SK-N-MC (cell line): ENCODE measurements around the gene PLXDC2.
"Not testable (repeated sequence)": the region's sequence is repeated elsewhere in the genome, so short reads cannot be mapped to it uniquely, and the experiment has no call there.

Source experiments
- DNase-seq: peaks from one replicate; pipeline ENCODE4 v3.0.0-alpha.2; 2011; ENCODE audit warnings: low read depth, low spot score
- H3K27ac ChIP-seq: fragments of 200-600 bp; sonication (generic); 2 replicates; pipeline ENCODE4 v1.5.1; 2016; ENCODE audit warnings: mixed run types
- H3K36me3 ChIP-seq: fragments of 200-600 bp; sonication (generic); 2 replicates; pipeline ENCODE4 v1.6.1; 2017; ENCODE audit warnings: antibody characterized with exemption, low read length, mixed read lengths; ENCODE audit not compliant: insufficient read depth
- H3K4me3 ChIP-seq: fragments of 200-600 bp; sonication (generic); 2 replicates; pipeline ENCODE4 v1.5.1; 2016
- H3K9ac ChIP-seq: fragments of 200-600 bp; sonication (generic); 2 replicates; pipeline ENCODE4 v1.8.0; 2017; ENCODE audit warnings: mixed run types, mixed read lengths; ENCODE audit not compliant: insufficient read length
- H3K9me3 ChIP-seq: fragments of 200-600 bp; sonication (generic); 2 replicates; pipeline ENCODE4 v1.6.1; 2017; ENCODE audit warnings: low read depth, mild to moderate bottlenecking, antibody characterized with exemption, low read length, moderate library complexity, mixed read lengths
- EZH2 ChIP-seq: fragments of 200-600 bp; sonication (generic); IDR thresholded peaks from one replicate; pipeline ENCODE4 v1.6.1; 2017; ENCODE audit warnings: antibody characterized with exemption
- FOXP2 ChIP-seq: optimal IDR thresholded peaks from 2 replicates; pipeline ENCODE3; 2011; ENCODE audit warnings: mild to moderate bottlenecking, moderate library complexity; ENCODE audit not compliant: insufficient read depth; ENCODE audit errors: extremely low read length, control extremely low read depth
- POLR2AphosphoS5 ChIP-seq: IDR thresholded peaks from 2 replicates; pipeline ENCODE4 v1.6.1; 2012; ENCODE audit warnings: mild to moderate bottlenecking, low read depth, low read length, borderline replicate concordance

PLXDC2 gene

DNA sequence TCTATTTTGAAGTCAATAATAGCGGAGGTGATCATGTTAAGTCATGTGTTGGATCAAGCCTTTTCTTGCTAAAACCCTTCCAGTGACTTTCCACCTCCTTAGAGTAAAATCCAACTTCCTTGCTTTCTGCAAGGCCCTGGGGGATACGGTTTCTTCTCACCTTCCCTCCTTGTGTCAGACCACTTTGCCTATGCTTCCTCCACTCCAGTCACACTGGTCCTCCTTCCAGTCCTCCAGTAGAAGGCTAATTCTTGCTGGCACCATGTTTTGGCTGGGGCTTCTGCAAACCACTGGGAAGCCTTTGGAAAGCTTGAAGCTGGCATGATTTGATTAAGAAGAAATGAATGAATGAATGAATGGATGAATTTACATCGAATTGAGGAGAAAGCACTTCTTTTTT lies 169.5 kb downstream of the PLXDC2 start:
- no peak for TF ChIP-seq POLR2AphosphoS5
- Histone ChIP-seq H3K9me3 (no peaks in the 10 kb centered on the region), H3K36me3 (no peaks in the 10 kb centered on the region), H3K27ac (no peak overlapping the region), H3K9ac (no peak overlapping the region), H3K4me3 (no peak overlapping the region)
- DNase-seq: no peak

DNA sequence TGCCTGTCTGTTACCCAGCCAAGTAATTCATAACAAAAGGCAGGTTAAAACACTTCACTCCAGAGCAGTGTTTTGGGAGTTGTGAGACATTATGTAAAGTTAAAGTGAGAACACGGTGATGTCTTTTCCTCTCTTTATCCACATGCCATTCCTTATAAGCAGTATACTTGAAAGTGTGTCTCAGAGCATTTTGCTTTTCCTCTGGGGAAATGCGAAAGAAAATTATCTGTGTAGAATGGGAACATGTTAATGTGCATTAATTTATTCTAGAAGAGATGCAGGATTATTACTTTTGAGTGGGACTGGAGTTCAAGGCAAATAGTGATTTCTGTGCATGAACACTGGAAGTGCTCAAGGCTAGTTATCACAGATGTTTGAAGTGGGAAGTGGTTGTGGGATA lies 170.4 kb downstream of the PLXDC2 start:
- Histone ChIP-seq H3K9me3 (no peaks in the 10 kb centered on the region), H3K36me3 (no peaks in the 10 kb centered on the region), H3K27ac (no peak overlapping the region; the same call in 1 of the 2 replicates), H3K9ac (no peak overlapping the region), H3K4me3 (no peak overlapping the region)
- DNase-seq: no peak
- TF ChIP-seq EZH2 (no peak), FOXP2 (no peak), POLR2AphosphoS5 (no peak)

DNA sequence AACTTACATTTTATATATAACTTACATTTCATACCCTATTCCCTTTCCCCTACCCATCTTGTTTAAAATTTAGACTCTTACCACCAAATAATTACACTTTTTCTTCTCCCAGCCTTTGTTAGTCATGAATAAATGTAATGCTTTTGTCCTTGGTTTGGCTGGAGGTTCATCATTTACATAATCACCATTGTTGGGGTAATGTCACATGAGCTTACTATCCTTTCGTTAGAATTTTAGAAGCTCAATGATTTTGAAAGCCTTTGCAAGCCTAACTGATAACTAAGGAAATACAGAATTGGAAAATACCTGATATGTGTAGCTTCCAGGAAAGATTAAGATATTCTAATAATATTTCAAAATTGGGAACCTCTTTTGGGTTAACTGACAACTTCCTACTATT lies 171.7 kb downstream of the PLXDC2 start:
- TF ChIP-seq POLR2AphosphoS5: no peak
- no peak for TF ChIP-seq EZH2
- TF ChIP-seq FOXP2: no peak
- DNase-seq: no peak
- Histone ChIP-seq H3K4me3 (no peak overlapping the region), H3K9ac (no peak overlapping the region), H3K27ac (no peak overlapping the region), H3K9me3 (no peaks in the 10 kb centered on the region), H3K36me3 (no peaks in the 10 kb centered on the region)

DNA sequence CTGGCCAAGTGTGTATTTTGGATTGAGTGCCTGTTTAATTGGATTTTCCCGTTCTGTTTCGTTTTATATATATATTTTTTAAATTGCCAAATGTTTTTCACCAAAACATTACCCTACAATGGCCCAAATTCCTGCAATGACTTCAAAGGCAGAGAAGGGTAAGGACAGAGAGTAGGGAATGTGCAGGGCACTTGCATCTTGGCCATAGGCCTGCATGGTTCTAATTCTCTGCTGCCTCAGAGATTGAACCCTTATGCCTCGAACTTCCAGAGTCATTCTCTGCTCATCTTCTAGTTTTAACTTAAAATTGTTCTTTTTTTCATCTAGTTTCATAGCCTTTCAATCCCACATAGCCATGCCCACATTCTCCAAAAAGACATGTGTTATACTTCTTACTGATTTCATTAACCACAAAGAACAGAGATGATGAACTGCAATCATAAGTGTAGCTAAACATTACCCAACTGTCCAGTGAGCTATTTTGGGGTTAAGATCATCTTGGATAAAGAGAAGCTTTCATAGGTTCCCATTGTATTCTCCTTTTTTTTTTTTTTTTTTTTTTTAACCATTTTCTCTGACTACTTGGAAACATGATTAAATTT lies 177.6 kb downstream of the PLXDC2 start:
- TF ChIP-seq POLR2AphosphoS5 (no peak), FOXP2 (no peak), EZH2 (no peak)
- no peak for DNase-seq
- no peak overlapping the region for H3K4me3 ChIP-seq

DNA sequence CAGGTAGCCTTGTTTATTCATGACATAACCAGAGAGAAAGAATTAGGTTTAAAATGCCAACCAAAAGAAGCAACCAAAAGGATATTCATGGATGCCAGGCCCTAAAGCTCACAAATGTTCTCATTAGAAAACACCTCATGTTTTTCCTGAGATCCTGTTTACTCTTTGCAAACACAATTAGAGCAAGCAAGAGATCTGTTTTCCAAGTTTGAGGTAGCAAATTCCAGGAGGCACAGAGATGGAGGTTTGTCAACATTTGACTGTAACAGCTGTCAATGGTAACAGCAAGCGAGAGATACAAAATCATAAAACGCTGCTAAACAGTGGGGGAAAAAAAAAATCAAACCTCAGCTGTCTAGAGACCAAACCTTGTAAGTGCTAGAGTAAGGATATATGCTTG lies 182.2 kb downstream of the PLXDC2 start:
- H3K9ac ChIP-seq: no peak overlapping the region
- 0 out of 2 replicates have a peak overlapping the region, but pooled peaks have one; percentile 19 for H3K27ac ChIP-seq
- H3K4me3 ChIP-seq: no peak overlapping the region
- H3K9me3 ChIP-seq: no peaks in the 10 kb centered on the region
- no peak for DNase-seq
- peaks cover 16% of the 10 kb centered on the region; the same call in 1 of the 2 replicates for H3K36me3 ChIP-seq
- TF ChIP-seq EZH2 (no peak), FOXP2 (no peak), POLR2AphosphoS5 (no peak)

More for the DNA sequence above, 177.6 kb downstream of the PLXDC2 start:
- no peaks in the 10 kb centered on the region for H3K9me3 ChIP-seq
- H3K27ac ChIP-seq: no peak overlapping the region
- no peak overlapping the region for H3K9ac ChIP-seq
- H3K36me3 ChIP-seq: no peaks in the 10 kb centered on the region

DNA sequence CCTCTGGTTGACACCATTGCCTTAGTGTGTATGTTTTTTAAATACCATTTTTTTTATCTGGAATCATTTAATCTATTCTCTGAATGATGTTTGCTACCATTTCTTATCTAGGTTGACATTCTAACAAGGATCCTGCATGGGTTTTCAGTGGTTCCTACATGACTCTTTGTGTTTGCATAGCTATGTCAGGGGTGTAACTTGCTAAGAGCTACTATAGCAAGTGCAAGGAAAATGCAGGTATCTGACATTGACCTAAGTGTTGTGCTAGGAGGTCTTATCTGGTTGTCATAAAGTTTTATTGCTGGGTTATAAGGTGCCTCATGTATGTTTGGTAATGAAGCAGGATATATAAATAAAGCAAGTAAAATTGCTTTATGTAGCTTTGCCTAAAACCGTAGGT lies 183.2 kb downstream of the PLXDC2 start:
- no peak for TF ChIP-seq FOXP2
- no peak overlapping the region for H3K27ac ChIP-seq
- H3K9me3 ChIP-seq: no peaks in the 10 kb centered on the region
- peaks cover 16% of the 10 kb centered on the region; the same call in 1 of the 2 replicates for H3K36me3 ChIP-seq
- DNase-seq: no peak
- no peak overlapping the region for H3K9ac ChIP-seq
- H3K4me3 ChIP-seq: no peak overlapping the region

DNA sequence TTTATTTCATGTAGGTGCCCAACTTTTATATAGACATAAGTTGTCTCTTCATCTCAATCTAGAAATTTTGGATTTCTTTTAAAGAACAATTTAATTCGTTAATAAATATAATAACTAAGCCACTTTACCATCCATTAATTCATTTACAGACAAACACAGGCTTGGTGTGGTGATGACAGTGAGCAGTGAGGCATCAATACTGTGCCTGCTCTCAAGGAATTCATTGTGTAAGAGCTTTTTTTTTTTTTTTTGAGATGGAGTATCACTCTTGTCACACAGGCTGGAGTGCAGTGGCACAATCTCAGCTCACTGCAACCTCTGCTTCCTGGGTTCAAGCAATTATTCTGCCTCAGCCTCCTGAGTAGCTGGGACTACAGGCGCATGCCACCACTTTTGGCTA lies 185.8 kb downstream of the PLXDC2 start:
- not testable (repeated sequence) for H3K4me3 ChIP-seq, H3K9me3 ChIP-seq, H3K9ac ChIP-seq, H3K27ac ChIP-seq, DNase-seq
- H3K36me3 ChIP-seq: peaks cover 16% of the 10 kb centered on the region; the same call in 1 of the 2 replicates

DNA sequence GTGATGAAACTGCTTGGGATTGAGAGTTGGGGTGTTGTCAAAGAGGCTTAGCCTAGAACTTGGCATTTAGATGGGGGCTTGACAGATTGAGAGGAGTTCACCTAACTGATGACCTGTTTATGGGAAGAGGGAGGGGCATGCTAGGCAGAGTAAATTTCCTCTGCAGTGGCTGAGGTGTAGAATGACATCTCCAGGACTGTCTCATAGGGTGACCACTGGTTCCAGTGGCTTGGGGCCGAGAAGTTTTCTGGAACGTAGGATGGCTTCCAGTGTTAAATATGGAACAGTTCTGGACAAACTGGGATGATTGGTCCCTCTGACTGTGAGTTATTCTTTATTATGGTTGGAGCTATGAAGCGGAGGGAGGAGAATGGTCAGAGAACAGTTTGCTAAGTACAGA lies 186.4 kb downstream of the PLXDC2 start:
- TF ChIP-seq POLR2AphosphoS5: no peak
- TF ChIP-seq FOXP2: no peak
- TF ChIP-seq EZH2: no peak
- no peak for DNase-seq
- Histone ChIP-seq H3K4me3 (no peak overlapping the region), H3K9ac (no peak overlapping the region), H3K27ac (no peak overlapping the region), H3K36me3 (peaks cover 16% of the 10 kb centered on the region; the same call in 1 of the 2 replicates), H3K9me3 (no peaks in the 10 kb centered on the region)

DNA sequence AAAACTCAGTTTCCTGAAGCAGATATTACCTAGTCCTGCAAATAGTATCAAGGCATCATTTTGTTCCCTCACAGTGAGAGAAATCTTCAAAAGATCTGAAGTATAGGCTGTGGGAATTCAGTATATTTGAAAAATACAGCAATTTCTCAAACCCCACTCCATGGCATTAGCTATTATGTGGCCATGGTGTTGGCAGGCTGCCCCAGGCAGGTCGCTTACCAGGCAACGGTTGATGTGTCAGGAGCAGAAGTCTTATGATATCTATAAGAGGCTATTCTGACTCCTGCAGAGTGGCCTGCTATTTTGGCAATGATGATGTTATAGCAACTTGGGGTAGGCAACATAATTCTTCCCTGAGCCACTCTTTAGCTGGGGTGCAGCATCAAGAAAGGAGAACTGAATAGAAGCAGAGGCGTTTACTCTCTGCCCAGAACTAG lies 187.9 kb downstream of the PLXDC2 start:
- TF ChIP-seq FOXP2: no peak
- no peak for TF ChIP-seq POLR2AphosphoS5
- TF ChIP-seq EZH2: no peak
- DNase-seq: no peak
- Histone ChIP-seq H3K27ac (no peak overlapping the region), H3K9me3 (no peaks in the 10 kb centered on the region), H3K4me3 (no peak overlapping the region), H3K36me3 (peaks cover 16% of the 10 kb centered on the region; the same call in 1 of the 2 replicates), H3K9ac (no peak overlapping the region)

DNA sequence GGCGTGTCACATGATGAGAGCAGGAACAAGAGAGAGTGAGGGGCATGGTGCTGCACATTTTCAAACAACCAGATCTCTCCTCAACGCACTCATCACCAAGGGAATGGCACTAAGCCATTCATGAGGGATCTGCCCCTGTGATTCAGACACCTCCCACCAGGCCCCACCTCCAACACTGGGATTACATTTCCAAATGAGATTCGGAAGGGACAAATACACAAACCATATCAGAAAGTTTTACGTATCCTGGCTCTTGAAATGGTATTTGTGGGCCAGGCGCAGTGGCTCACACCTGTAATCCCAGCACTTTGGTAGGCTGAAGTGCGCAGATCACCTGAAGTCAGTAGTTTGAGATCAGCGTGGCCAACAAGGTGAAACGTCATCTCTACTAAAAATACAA lies 189.4 kb downstream of the PLXDC2 start:
- Histone ChIP-seq H3K9me3 (no peaks in the 10 kb centered on the region), H3K36me3 (peaks cover 16% of the 10 kb centered on the region; the same call in 1 of the 2 replicates)
- TF ChIP-seq FOXP2 (no peak), POLR2AphosphoS5 (no peak), EZH2 (no peak)

More for the DNA sequence above, 189.4 kb downstream of the PLXDC2 start:
- Histone ChIP-seq H3K9ac (no peak overlapping the region), H3K27ac (no peak overlapping the region), H3K4me3 (no peak overlapping the region)
- no peak for DNase-seq
